Measurements from ENCODE around the gene PYGB. TPM values are rescaled to one million over a fixed set of nuclear protein-coding genes. Genes with fewer than 3 reads are reported as not detected.
"Not testable (repeated sequence)": the region's sequence is repeated elsewhere in the genome, so short reads cannot be mapped to it uniquely, and the experiment has no call there.

Gene PYGB
- total RNA-seq, 2 experiments from 2014 or later: 26.3 to 27.5 TPM

- intact Hi-C loops (cut with DNase I, micrococcal nuclease): loop anchor here in 1 of 2 experiments (1.0 kb wide), 1 partner anchor 89 kb away; no protein-coding TSS in a partner anchor
- no peak for TF ChIP-seq CTCF (IDR thresholded peaks at IDR 0.05)
- H3K27me3 Mint-ChIP-seq: no peaks in the 10 kb centered on the region
- Histone ChIP-seq H3K4me1 (ENCODE audit: insufficient read depth, low read length) (peaks cover 21% of the 10 kb centered on the region), H3K4me3 (ENCODE audit: low read length) (peak overlapping the region; percentile 32), H3K27ac (ENCODE audit: low read depth in 1 of 2, low read length in 2 of 2) (peak overlapping the region in 1 of 2 donors; percentile 22), H3K9me3 (ENCODE audit: control insufficient read depth in 1 of 2, insufficient read depth in 1 of 2, low read length in 2 of 2) (no peaks in the 10 kb centered on the region), H3K36me3 (ENCODE audit: insufficient read depth, low read length) (peaks cover 10% of the 10 kb centered on the region), H3K27me3 (ENCODE audit: control insufficient read depth in 1 of 2, insufficient read depth in 2 of 2, low read length in 2 of 2) (no peaks in the 10 kb centered on the region)
- H3K36me3 Mint-ChIP-seq (ENCODE audit: low read depth): peaks cover 26% of the 10 kb centered on the region
- H3K4me1 Mint-ChIP-seq (ENCODE audit: low read depth): peaks cover 16% of the 10 kb centered on the region
- POLR2A ChIA-PET: no interaction called here
- DNase-seq (peak in 12 of 14 experiments; percentile 15 to 71 (median 42)), ATAC-seq (ENCODE audit: poor library complexity) (peak; percentile 85)
- peak overlapping the region; percentile 73 for H3K27ac Mint-ChIP-seq
- peak overlapping the region; percentile 65 for H3K4me3 Mint-ChIP-seq
- CTCF ChIA-PET: no interaction called here
- H3K9me3 Mint-ChIP-seq: no peaks in the 10 kb centered on the region
Measured at GRCh38 chr20:25310268-25310920, 62.5 kb downstream of the PYGB start.

- Mint-ChIP-seq H3K36me3 (ENCODE audit: low read depth) (peaks cover 30% of the 10 kb centered on the region), H3K27ac (peak overlapping the region; percentile 73), H3K27me3 (no peaks in the 10 kb centered on the region), H3K4me3 (peak overlapping the region; percentile 65), H3K9me3 (no peaks in the 10 kb centered on the region), H3K4me1 (ENCODE audit: low read depth) (peaks cover 16% of the 10 kb centered on the region)
- POLR2A ChIA-PET: interaction anchor here (0.9 kb wide), 1 partner anchor 9 kb away, joined by 3 read pairs; no protein-coding TSS in a partner anchor
- Histone ChIP-seq H3K27me3 (ENCODE audit: control insufficient read depth in 1 of 2, insufficient read depth in 2 of 2, low read length in 2 of 2) (no peaks in the 10 kb centered on the region), H3K36me3 (ENCODE audit: insufficient read depth, low read length) (peaks cover 11% of the 10 kb centered on the region), H3K4me1 (ENCODE audit: insufficient read depth, low read length) (peaks cover 21% of the 10 kb centered on the region), H3K4me3 (ENCODE audit: low read length) (peak overlapping the region; percentile 32), H3K27ac (ENCODE audit: low read depth in 1 of 2, low read length in 2 of 2) (peak overlapping the region in 1 of 2 donors; percentile 22), H3K9me3 (ENCODE audit: control insufficient read depth in 1 of 2, insufficient read depth in 1 of 2, low read length in 2 of 2) (no peaks in the 10 kb centered on the region)
- CTCF ChIA-PET: no interaction called here
- intact Hi-C loops (cut with DNase I, micrococcal nuclease): loop anchor here in 1 of 2 experiments (1.0 kb wide), 1 partner anchor 88 kb away; no protein-coding TSS in a partner anchor
- no peak for TF ChIP-seq CTCF (IDR thresholded peaks at IDR 0.05)
- peak in 1 of 14 experiments; percentile 21 for DNase-seq
- no peak for ATAC-seq (ENCODE audit: poor library complexity)
Measured at GRCh38 chr20:25310921-25311728, 63.2 kb downstream of the PYGB start.

GRCh38 chr20:25312716-25313115, 64.8 kb downstream of the PYGB start:
- H3K27ac ChIP-seq (ENCODE audit: low read depth in 1 of 2, low read length in 2 of 2); H3K27ac Mint-ChIP-seq; ATAC-seq (ENCODE audit: poor library complexity); POLR2A ChIA-PET; H3K9me3 Mint-ChIP-seq; H3K4me3 ChIP-seq (ENCODE audit: low read length); intact Hi-C loops (cut with DNase I, micrococcal nuclease); H3K27me3 Mint-ChIP-seq; H3K4me3 Mint-ChIP-seq; H3K9me3 ChIP-seq (ENCODE audit: control insufficient read depth in 1 of 2, insufficient read depth in 1 of 2, low read length in 2 of 2); H3K27me3 ChIP-seq (ENCODE audit: control insufficient read depth in 1 of 2, insufficient read depth in 2 of 2, low read length in 2 of 2); CTCF ChIA-PET: not testable (repeated sequence)
- peak in 1 of 14 experiments; percentile 25 for DNase-seq
- Histone ChIP-seq H3K4me1 (ENCODE audit: insufficient read depth, low read length) (peaks cover 21% of the 10 kb centered on the region), H3K36me3 (ENCODE audit: insufficient read depth, low read length) (peaks cover 12% of the 10 kb centered on the region)
- Mint-ChIP-seq H3K4me1 (ENCODE audit: low read depth) (peaks cover 16% of the 10 kb centered on the region), H3K36me3 (ENCODE audit: low read depth) (peaks cover 33% of the 10 kb centered on the region)
